ENCODE data around the gene PNCK.
"Not testable (repeated sequence)": the region's sequence is repeated elsewhere in the genome, so short reads cannot be mapped to it uniquely, and the experiment has no call there.

Gene PNCK

DNA sequence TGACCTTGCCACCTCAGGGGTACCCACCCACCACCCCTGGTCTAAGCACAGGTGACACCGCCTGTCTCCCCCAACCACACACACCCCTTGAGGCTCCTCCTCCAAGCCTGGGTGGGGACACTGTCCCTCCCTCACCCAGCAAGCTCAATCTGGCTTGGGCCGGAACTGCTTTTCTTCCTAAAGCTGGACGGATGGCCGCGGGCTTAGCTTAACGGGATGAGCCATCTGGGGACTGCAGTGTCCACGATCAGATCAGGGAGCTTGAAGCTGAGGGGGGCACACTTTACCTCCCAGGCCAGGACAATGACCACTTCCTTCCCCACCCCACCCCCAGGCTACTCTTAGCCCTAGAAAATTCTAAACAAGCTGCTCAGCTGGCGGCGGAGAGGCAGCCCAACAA is 13.1 kb upstream of the PNCK start:
- DNase-seq (ENCODE audit: low read depth in 2 of 3, low spot score in 1 of 3), result no peak

DNA sequence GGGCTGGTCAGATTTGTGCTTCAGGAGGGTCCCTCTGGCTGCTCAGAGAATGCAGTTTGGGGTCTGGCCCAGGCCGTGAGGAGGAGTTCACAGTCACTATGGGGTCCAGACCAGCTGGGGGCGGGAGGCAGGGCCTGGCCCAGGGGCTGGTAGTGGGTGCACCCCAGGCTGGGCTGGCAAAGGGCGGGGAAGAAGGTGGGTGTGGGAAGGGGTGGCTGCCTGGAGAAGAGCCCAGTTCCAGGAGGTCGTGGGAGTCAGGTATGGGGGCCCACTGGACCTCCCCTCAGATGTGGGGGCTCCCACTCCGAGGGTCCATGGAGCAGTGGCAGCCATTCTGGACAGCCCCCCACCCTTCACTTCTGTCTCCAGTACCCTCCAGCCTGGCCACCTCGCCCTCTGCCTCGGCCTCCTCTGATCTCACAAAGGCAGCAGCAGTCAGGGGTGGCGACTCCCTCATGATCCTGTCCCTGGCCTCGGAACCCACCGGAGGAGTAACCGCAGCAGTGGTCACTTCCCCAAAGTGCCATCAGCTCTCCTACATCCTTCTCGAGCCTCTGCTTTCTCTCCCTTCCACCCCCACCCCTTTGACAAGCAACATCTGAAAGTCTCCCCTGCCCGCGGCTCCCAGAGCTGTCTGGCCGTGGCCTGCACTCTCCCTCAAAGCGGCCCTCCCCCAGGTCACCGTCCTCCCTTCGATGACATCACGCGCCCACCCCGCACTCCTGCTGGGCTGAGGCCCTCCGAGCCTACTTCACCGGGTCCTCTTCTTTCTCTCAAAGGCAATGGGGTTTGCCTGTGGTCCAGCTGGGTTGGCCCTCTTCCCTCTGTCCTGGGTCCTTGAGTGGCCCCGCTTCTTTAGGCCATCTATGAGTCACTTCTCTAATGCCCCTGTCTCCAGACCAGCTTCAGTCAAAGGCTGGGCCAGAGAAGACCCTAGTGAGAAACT is 12.4 kb upstream of the PNCK start:
- no peak for DNase-seq (ENCODE audit: low read depth in 2 of 3, low spot score in 1 of 3)

DNA sequence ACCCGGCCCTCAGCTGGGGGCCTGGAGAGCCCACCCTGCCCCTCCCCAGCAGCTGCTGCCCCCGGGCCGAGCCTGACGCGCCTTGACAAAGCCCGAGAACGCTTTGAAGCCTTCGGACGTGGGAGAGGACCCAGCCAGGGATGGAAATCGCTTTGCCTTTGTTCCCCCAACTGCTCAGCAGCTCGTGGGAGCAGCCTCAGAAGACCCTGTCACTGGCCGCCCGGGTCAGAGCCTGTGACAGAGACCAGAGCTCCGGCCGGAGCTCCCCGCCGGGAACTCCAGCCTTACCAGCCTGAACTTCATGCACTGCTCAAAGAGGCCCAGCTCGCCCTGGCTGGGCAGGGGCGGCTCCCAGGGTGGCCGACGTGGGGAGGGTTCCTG is 11.5 kb upstream of the PNCK start:
- no peak for DNase-seq (ENCODE audit: low read depth in 2 of 3, low spot score in 1 of 3)

DNA sequence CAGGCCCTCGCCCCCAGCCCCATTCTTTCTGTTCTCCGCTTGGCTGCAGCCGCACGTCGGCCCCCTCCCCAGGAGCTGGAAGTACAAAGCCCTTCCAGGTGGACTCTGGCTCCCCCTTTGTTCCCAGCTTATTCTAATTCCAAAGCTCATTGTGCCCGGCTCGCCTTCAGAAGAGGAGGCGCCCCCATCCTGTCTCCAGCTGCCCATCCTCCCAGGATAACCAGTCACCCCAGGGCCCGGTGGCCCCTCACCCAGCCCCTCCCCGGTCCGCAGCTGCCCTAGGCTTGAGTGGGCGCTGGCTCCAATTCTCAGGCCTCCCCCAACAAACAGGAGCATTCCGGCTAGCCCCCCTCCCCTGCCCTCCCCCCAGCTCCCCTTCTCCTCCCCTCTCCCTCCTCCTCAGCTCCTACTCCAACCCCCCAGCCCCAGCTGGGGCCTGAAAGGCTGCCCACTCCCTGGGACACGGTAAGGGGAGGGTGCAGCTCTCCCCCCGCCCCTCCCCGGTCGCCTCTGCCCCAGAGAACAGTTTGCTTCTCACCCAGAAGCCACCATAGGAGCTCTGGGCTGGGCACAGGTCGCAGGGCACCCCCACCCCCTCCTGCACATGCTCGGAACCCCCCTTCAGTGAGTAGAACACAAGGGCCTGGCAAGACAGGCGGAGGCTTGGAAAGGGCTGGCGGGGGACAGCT is 11.0 kb upstream of the PNCK start:
- no peak for DNase-seq (ENCODE audit: low read depth in 2 of 3, low spot score in 1 of 3)

DNA sequence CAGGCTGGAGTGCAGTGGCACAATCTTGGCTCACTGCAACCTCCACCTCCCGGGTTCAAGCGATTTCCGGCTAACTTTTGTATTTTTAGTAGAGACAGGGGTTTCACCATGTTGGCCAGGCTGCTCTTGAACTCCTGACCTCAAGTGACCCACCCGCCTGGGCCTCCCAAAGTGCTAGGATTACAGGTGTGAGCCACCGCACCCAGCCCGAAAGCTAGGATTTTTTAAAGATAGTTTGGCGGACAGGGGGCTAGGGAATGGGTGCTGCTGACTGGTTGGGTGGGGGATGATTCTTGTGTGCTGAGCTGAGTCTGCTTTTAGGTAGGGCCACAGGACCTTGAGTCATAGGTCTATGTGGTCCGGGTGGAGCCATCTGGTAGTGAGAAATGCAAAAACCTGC is 9.9 kb upstream of the PNCK start:
- DNase-seq (ENCODE audit: low read depth in 2 of 3, low spot score in 1 of 3), result not testable (repeated sequence)

DNA sequence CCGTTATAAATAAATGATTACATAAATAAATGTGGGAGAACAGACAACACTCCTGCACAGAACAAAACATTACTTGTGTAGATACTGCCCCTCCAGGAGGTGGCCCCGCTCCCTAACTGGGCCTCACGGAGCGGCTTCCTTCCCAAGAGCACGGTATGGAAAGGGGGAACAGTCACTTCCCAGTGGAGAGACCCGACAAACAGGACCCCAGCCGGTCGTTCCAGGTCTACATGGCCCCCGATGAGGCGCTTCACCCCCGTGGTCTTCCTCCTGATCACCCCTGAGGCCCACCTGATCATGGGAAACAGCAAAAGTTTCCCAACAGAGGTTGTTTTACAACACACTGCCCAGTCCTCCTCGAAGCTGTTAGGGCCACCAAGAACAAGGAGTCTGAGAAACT is 7.6 kb upstream of the PNCK start:
- DNase-seq (ENCODE audit: low read depth in 2 of 3, low spot score in 1 of 3), result no peak

DNA sequence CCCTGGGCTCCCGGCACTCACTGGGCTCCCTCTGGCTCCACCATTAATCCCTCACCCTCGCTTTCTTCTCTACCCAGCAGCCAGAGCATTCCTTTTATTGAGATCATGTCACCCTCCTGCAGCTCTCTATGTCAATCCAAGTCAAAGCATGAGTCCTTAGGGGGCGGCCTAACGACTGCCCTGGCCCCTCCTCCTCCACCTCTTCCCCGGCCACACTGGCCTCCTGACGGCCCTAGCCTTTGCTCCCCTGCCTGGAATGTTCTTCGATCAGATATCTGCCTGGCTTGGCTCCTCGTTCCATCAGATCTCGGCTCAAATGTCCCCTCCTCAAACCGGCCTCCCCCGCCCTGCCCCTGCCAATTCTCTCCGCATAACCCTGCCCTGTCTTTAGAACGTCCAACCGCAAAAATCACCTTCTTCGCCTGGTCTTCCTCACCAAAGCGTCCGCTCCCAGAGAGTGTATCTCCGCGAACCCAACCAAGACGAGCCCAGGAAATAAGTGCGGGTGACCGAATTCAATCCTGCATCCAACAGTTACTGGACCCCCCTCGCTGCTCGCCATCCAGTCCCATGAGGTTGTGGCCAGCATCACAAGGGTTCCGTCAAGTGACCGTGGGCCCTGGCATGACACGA is 722 bp upstream of the PNCK start:
- no peak for DNase-seq (ENCODE audit: low read depth in 2 of 3, low spot score in 1 of 3)

DNA sequence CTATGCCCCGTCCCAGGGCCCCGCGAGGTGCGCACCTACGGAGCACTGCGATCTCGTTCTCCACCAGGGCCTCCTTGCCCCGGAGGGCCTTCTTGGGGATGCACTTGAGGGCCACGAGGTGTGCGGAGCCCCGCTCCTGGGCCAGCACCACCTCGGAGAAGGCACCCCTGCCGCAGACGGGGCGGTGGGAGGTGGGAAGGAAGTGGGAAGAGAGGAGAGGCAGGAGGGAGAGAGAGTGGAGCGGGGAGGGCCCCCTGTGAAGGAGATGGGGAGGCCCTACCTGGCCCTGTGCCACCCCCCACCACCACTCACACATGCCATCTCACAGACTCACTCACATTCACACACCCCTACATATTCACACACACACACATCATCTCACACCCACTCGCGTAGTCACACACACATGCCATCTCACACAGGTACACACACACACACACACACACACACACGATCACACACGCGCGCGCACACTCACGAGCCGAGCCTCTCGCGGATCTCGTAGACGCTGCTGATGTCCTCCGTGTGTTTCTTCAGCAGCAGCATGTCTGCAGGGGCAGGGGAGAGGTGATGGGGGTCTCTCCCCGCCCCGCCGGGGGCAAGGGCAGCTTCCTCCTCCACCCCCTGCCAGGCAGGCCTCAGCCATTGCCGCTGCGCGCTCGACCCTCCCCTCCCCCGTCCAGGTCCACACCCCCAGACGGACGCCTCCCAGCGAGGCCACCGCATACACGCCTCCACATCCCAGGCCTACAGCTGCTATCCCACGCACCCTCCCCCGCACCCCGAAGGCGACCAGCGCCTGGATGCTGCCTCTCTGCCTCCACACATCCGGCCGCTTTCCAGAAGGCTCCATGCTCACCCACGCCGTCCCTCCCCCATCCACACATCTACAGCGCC is 834 bp downstream of the PNCK start:
- no peak for DNase-seq (ENCODE audit: low read depth in 2 of 3, low spot score in 1 of 3)

DNA sequence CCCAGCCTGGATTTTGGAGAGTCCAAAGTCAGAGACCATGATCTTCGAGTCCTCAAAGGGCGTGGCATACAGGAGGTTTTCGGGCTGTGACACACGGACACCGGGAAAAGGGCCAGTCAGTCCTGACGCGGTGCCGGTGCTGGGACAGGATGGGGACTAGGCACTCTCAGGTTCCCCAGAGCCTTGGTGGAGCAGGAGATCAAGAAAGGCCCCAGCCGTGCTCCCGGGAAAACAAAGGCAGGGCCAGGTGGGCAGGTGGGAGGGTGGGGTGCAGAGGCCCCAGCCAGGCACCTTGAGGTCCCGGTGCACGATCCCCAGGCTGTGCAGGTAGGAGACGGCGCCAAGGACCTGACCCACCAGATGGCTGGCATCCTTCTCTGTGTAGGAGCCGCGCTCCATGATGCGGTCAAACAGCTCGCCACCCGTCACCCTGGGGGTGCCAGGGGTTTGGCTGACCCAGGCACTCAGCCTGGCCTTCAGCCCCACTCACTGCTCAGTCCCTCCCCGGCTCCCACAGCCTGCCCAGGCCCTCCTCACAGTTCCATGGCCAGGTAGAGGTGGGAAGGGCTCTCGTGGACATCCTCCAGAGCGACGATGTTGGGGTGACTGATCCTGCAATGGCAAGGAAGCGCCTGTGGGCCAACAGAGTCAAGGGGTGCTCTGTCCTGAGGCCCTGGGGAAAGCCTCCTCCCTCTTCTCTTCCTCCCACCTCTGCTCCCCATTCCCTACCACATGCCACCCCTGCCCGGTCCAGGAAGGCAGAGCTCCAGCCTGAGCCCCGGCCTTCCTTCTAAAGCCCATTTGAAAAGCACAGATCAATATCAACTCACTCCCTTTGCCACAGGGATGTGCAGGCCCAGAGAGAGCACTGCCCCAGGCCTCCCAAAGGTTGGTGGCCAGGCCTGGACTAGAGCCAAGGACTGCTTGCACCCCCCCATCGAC is 1.8 kb downstream of the PNCK start:
- no peak for DNase-seq (ENCODE audit: low read depth in 2 of 3, low spot score in 1 of 3)

DNA sequence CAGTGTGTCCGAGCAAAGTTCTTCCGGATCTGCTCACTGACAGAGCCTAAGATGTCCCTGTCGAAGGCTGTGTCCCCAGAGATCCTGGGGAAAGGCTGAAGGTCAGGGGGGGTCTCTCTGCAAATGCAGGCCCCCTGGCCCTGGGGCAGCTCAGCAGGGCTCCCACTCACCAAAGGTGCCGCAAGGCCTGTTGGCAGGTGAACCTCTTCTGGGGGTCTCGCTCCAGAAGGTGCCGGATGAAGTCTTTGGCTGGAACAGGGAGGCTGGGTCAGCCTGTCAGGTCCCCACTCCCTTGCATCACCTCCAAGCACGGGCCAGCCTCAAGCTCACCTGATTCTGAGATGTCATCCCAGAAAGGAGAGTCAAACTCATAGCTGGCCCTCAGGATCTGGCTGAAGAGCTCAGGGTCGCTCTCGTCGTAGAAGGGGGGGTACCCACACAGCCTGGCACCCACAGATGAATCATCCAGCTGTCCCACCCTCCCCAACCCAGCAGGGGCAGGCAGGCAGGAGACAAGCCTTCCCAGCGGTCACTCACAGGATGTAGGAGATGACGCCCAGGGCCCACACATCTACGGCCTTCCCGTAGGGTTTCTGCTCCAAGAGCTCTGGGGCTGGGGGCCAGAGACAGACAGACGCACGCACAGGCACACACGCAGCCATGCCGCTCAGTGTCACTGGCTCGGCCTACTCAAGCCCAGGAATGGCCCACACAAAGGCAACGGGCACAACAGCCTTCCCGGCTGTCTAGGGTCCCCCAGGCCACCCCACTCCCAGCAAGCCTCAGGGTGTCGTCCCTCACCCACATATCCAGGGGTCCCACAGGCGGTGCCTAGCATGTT is 2.6 kb downstream of the PNCK start:
- DNase-seq (ENCODE audit: low read depth in 2 of 3, low spot score in 1 of 3), result no peak

DNA sequence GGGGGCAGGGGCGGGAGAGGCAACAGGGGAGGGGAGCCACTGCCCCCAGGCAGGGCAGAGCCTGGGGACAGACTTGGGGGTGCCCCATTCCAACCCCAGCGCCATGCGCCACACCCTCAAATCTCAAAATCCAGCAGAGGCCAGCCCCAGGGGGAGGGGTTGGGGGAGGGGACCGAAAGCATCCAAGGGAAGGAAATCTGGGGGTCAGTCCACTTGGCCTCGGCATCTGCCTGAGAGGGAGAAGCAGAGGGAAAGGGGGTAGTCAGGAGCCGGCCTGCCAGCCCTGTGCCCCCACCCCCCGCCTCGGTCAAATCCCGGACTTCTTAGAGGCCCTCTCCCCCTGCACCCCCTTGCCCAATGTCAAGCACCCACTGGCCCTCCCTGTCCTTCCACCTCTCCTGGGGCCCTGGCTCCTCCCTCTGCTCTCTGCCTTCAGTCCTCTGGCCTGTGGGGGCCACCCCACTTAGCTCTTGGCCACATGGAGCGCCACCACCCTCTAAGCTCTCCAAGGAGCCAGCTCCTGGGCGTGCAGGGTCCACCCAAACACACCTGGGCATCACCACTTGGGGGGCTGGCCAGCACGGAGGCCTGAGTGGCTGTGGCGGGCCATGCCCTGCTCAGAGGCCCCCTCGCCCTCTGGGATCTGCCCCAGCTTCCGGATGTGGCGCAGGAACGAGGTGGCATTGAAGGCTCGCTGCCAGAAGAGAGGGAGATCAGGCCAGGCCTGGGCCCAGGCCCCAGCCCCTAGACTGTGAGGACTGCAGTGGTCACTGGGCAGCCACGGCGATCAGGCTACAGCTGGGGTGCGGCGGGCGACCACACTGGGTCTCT is 3.5 kb downstream of the PNCK start:
- DNase-seq (ENCODE audit: low read depth in 2 of 3, low spot score in 1 of 3), result no peak

DNA sequence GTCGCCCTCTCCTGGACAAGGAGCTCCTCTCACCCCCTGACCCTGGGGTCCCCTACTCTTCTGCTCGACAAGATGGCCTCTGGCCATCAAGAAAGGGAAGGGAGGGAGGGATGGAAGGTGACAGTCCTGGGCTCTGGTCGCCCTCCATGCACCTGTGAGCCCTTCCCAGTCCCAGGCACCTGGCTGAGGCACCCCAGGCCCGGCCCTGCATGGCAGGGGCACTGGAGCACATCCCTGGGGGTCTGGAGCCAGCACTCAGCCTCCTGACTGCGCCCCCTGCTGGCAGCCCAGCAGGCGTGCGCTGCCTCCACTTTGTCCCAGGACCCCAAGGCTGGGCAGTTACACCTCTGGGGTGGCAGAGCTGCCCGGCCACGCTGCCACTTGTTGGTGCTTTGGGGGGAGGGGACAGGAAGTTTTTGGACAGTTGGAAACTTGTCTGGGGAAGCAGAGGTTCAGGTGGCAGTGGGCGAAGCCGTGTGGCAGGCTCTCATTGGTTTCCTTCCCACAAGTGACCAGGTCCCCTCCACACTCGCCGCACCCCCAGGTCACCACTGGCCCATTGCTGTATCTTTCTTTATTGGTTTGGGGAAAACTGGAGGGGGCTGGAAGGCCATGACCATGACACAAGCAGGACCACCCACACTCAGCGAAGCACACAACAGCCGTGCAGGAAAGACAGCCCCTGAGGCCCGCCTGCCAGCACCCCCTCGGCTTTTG is 4.3 kb downstream of the PNCK start:
- peak in 1 of 3 donors; percentile 21 for DNase-seq (ENCODE audit: low read depth in 2 of 3, low spot score in 1 of 3)

DNA sequence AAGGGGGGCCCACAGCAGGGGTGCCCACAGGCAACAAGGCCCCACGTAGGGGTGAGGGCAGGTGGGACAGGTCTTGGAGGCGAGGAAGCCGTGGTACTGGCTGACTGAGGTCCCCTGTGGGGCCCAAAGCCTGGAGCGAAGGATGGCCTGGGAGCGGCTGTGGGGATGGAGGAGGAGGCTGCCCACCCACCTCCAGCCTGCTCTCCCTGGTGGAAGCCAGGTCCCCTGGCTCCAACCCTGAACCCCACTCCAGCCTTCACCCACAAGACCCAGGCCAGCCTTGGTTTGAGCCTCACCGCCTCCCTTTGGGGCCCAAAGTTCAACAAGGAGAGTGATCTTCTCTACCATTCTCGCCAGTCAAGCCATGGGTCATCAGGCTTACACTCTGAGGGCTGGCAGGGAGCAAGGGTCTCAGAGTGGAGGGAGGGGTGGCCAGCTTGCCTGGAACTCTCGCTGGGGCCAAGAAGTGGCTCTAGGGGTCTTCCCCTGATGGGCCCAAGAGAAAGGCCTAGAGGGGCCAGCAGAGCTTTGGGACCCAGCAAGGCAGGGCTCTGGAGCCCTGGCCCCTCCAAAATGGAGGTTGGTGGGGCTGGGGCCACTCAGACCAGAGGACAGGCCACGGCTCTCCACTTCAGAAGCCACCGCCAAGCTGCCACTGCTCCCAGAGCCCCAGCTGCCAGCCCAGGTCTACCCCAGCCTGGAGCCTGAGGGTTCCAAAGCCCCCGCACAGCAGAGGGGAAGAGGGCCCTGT is 5.0 kb downstream of the PNCK start:
- DNase-seq (ENCODE audit: low read depth in 2 of 3, low spot score in 1 of 3), result no peak

DNA sequence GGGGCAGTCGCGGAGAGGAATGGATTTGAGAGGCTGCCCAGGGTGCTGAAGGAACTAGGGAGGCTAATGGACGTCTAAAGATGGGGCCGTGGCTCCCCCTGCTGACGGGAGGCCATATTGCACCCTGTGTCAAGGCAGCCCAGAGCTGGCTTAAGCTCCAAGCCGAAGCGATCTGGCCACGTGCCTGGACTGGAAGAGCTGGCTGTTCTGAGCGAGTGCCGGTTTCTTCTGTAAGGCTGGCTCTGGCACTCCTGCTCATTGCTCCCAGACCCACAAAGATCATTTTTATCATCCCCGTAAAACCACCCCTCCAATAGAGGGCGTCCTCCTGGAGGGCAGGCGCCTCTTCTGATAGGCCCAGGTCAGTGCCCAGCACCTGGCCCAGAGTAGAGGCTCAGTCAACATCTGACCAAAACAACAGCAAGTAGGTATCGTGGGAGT is 5.6 kb downstream of the PNCK start:
- DNase-seq (ENCODE audit: low read depth in 2 of 3, low spot score in 1 of 3), result peak; percentile 62 to 85 (median 68)

DNA sequence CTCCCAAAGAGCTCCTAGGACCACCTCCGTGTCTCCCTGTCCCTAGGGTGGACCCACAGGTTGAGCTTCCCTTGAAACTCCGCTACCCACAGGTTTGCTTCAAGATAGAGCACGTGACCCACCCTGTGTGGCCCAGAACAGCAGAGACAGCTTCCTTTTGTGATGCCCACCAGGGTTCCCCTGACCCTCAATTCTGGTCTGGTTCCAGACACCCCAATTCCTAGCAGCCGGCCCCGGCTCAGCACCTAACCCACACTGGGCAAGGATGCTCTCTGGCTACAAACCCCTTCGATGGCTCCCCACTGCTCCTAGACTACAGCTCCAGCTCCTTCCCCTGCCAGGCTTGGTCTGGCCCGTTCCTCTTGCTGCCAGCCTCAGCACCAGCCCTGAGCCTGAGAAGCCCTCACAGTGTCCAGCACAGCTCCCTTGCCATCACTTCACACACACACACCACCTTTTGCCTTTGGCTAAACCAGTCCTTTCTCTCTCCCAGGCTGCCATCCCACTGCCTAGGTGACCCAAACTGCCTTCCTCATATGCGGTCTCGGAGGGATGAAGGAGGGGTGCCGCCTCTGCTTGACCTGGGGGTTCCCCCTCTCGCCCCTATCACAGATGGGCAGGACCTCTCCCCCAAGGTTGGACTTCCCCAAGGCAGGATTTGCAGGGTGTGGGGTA is 6.2 kb downstream of the PNCK start:
- no peak for DNase-seq (ENCODE audit: low read depth in 2 of 3, low spot score in 1 of 3)

DNA sequence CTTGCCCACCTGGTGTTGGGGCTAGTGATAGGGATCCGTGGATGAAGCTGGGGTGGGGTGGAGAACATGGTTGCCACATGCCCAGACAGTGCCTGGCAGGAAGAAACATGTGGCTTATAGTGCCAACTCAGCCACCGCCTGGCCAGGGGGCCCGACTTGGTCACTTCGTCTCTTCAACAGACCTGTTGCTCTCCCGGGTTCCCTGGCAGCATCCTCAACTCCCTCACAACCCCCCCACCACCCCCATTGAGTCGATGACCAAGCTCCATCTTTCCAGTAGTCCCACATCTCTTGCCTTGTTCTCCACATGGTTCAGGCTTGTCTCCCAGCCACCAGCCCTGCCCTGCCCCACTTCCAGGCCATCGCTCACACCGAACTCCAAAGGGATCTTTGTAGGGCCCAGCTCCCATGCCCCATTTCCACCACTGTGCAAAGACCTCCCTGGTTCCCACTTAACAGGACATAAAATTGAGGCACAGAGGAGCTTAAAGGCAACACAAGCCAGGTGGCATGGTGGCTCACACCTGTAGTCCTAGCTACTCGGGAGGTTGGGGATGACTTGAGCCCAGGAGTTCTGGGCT is 7.8 kb downstream of the PNCK start:
- no peak for DNase-seq (ENCODE audit: low read depth in 2 of 3, low spot score in 1 of 3)

All from stimulated activated CD4-positive, alpha-beta T cell treated with anti-CD3 and anti-CD28 coated beads, Interleukin-12 subunit alpha, Interleukin-12 subunit beta, amount 100 ng/mL, for 48 hours (primary cell).